HG03196 (cell line): ENCODE measurements around the gene MBOAT7.
"Not testable (repeated sequence)": the region's sequence is repeated elsewhere in the genome, so short reads cannot be mapped to it uniquely, and the experiment has no call there.

Experiments used
- ATAC-seq: cut with Tn5 transposase; IDR thresholded peaks from one replicate; pipeline ENCODE4 v1.9.1; 2021; ENCODE audit not compliant: unreplicated experiment

The MBOAT7 gene

DNA sequence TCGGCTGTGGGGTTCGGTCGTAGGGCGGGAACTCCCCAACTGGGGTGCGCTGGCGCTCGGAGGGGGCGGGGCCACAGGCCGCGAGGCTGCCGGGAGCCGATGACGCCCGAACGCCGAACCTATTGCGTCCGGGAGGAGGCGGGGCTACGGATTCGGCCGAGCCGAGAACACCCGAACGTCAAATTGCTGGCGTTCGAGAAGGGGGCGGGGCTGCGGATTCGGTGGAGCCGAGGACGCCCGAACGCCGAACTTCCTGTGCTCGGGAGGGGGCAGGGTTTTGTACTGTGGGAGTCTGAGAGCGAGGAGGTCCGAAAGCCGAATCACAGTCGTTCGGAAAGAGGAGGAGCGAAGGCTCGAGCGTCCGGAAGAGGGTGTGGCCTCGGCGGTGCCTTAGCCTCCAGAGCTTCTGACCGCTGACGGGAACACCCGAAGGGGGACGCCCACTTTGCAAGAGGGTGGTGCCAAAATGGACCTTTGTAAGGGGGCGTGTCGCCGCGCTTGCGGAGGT, 1.2 kb upstream of the MBOAT7 start:
- peak; percentile 44 for ATAC-seq

DNA sequence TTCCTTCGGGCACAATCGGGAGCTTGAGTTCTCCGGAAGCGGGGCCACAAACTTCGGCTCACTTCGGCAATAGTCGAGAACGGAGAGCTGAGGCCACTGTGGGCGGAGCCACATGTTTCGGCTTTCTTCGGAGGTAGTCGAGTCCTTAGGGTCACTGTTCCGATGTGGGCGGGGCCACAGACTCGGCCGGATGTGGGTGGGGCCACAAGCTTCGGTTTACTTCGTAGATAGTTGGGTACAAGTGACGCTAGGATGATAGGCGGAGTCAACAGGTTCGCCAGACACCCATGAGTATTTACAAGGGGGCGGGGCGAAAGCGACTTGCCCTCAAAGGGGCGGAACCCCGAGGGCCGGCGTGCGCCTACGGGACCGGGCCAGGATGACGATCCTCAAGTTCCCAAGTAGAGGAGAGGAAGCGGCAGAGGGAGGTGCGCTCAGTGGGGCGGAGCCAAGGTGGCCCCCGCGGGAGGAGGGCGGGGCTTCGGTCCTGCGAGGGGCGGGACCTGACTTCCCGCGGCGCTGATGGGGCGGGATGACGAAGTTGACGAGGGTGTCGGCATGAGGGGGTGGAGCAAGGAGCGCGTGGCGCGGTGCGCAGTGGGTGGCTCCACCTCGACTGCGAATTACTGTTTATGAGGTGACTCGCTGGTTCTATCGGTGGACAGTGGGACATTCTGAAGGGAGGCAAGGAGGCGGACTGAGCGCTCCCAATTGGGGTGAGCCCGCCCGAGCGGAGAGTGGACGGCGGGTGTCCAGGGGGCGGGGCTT, 539 bp upstream of the MBOAT7 start:
- peak; percentile 48 for ATAC-seq

DNA sequence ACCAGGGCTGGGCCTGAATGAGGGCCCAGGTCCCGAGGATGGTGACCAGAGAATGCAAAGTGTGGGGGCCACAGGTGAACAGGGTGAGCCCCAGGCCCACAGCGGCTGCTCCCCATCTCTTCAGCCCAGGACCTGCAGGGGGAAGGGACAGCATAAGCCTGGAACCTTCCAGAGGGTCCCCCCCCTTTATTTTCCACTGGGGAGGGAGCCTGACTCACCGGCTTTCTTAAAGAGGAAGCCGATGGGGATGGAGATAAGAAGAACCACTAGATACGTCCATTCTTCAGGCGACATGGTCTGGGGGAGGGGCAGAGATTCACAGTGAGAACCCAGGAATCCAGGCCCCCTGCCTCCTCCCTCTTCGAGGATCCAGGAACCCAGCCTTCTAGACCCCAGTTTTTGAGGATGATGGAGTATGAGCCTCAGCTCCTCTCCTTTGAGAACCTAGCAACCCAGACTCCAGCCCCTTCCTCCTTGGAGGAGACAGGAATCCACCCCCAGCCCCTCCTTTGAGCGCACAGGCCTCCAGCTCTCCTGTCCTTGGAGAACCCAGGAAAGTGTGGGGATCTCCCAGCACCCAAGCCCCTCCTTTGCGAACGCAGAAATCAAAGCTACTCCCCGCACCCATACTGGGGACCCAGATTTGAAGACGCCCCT, 1.0 kb downstream of the MBOAT7 start:
- ATAC-seq = no peak

DNA sequence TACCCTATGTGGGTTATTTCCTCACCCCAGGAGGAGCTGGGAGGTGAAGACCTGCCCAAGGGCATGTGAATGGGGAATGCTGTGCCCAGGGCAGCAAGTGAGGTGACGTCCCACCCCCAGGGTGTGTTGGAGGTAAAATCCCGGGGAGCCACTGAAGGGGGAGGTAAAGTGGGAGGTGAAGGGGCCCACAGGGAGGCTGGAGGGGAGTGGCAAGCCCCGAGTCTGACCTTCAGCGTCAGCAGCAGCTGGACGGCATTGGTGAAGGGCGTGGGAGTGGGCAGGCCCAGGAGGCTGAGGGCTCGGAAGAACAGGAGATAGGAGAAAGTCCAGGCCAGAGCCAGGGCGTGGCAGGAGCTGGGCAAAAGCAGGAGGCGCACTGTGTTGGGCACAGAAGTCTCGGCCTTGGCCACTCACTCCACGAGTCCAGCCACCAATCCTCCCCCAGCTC, 2.4 kb downstream of the MBOAT7 start:
- ATAC-seq = no peak

DNA sequence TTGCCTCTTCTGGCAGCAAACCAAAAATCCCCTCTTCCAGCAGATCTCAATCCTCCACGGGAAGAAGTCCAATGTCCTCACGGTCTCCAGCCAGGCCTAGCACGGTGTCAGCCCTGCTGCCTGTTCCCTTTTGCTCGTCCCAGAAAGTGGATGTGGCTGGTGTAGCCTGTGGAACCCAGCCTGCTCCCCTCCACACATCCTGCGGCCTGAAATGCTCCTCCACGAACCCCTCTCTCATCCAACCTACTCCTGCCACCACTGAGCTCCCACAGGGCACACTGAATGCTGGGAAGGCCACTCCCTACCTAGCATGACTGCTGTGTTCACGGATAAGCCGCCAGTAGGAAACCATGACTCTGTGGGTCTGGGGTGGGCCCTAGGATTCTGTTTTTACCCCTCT, 3.0 kb downstream of the MBOAT7 start:
- ATAC-seq = no peak

DNA sequence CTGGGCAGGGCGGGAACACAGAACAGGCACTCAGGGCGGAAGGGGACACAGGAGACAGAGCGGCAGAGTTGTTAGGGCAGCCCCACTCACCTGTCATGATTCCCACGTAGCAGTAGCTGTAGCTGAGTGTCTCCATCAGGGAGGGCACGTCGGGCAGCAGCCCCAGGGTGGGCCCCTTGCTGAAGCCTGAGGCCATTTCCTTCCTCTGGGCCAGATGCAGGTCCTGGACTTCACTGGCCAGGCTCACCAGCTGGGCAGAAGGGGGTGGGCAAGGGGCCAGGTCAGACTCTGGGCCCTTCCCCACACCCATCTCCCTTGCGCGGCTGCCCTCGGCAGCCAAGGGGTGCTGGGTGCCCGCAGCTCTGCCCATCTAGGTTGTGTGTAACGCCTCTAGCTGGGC, 5.9 kb downstream of the MBOAT7 start:
- ATAC-seq = no peak

DNA sequence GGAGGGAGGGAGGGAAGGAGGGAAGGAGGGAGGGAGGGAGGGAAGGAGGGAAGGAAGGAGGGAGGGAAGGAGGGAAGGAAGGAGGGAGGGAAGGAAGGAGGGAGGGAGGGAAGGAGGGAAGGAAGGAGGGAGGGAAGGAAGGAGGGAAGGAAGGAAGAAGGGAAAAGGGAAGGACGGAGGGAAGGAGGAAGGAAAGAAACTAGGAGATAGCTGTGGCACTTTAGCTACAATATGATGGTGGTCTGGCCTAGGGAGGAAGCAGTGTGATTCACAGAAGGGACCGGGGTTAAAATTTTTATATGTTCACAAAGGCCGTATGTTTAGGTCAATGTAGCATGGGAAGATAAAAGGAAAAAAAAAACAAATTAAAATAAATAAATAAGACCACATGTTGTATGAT, 7.5 kb downstream of the MBOAT7 start:
- ATAC-seq = not testable (repeated sequence)

DNA sequence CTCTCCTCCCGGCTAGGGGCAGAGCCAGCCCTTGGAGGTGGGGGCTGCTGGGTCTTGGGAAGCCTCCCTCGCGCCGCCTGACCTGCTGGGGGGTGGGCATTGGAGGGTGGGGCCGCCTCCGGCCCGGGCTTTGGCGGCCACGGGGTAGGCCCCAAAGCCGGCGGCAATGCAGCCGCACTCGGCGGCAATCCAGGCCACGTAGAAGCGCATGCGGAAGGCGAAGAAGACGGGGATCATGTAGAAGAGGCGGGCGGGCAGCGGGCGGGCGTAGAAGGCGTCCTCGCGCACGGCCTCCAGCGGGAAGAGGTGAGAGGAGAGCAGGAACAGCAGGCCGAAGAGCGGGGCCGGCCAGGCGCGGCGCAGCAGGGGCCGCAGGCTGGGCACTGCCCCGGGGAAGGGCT, 8.7 kb downstream of the MBOAT7 start:
- ATAC-seq = no peak

DNA sequence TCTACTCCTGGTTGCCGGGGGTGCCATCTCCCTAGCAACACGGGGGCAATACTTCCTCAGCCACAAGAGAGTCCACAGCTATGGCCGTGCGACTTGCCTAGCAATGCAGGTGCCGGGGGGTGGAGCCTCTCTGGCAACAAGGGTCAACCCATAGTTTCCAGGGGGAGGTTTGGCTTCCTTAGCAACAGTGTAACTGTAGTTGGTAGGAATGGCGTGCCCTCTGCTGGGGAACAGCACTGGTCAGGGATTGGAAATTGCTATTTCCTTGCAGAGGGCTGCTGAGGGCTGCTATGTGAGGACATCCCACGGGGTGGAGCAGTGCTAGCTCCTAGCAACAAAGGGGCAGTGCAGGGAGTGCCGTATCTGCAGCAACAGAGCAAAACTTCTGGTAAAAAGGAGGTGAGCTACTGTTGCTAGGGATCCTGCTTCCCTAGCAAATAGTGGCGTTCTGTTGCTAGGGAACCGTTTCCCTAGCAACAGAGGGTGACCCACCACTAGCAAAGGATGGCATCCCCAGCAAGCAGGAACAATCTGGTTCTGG, 9.4 kb downstream of the MBOAT7 start:
- ATAC-seq = no peak

DNA sequence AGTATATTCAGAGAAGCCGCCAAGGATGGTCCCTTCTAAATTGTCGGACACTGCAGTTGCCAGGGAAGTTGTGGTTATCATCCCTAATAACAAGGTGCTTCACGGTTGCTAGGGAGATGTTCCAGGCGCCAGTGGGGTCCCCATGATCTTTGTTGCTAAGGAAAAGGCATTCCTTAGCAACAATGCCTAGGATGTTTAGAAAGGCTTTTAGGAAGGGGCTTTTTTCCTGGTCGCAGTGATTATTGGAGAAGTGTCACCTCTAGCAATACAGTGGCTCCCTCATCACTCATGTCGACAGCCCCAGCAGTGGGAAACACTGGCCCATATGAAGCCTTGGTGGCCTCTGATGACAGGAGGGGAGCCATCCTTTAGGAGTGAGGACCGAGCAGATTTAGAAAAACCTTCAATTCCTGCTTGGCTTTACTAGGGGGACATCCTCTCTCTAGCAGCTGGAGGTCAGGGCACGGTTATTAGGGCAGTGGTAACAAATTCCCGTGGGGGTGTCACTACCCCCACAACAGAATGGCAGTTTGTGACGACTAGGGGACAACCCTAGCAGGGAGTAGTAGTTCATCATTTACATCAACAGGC, 10.0 kb downstream of the MBOAT7 start:
- ATAC-seq = no peak

DNA sequence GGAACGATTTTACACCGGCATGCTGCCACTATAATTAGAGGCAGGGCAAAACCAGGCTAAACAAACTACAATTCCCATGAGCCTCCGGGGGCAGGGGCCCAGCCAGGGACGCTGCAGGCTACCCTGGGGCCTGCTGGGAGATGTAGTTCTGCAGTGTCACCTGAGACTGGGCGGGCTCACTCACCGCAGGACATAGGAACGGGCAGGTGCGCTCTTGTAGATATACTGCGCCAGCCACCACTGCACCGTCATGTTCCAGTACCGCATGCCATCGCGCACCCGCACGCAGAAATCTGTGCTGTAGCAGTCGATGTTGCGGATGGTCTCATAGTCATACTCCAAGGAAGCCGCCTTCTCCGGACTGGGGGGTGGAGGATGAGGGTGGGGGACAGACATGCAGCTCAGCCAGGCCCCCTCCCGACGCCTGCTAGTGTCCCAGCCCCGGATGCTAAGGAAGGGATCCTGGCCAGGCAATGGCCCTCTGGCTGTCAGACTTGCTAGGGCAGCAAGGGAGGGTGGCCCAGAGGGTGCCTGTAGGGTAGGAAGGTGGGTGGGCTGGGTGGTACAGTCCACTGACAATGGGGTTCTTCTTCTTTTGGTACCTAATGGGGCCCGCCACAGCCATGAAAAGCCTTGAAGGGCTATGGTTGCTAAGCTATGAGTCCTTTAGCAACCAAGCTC, 10.7 kb downstream of the MBOAT7 start:
- no peak for ATAC-seq

DNA sequence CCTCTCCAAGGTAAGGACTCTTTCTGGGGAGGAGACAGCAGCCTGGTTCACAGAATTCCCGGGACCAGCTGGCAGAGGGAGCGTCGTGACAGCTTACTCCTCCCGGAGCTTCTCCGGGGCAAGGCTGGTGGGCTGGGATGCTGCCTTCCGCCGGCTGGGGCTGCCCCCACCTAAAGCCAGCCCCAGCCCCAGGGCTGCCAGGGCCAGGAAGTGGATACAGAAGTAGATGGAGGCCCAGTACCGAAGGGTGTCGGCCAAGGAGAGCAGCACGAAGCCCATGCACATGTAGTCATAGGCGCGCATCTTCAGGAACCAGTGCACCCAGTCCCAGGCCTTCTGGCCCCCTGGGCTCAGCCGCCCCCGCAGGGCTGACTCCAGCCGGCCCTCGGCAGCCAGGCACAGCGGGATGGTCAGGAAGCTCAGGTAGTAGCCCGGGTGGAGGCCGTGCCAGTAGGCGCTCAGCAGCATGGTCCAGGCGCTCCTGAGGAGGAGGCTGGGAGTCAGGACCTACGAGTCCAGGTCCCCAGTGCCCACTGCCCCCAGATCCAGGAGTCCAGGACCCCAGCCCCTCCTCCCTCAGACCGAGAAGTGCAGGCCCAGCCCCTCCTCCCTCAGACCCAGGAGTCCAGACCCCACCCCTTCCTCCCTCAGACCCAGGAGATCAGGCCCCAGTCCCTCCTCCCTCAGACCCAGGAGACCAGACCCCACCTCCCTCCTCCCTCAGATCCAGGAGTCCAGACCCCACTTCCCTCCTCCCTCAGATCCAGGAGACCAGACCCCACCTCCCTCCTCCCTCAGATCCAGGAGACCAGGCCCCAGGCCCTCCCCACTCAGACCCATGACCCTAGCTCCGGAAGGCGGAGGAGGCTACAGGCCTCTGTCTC, 15.2 kb downstream of the MBOAT7 start:
- ATAC-seq = no peak

DNA sequence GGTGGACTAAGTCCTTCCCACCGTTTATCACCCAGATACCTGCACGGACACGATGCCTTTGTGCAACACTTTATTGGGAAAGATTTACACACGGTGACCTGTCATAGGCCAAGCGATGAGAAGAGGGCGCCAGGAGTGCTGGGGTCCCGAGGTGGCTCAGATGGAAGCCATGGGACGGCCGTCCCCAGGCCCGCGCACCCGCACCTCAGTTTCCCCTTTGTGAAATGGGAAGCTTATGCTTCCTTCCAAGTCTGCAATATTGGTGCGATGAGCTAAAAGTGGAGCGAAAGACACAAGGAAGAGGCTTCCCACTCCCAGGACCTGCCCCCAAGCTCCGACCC, 16.1 kb downstream of the MBOAT7 start:
- no peak for ATAC-seq

DNA sequence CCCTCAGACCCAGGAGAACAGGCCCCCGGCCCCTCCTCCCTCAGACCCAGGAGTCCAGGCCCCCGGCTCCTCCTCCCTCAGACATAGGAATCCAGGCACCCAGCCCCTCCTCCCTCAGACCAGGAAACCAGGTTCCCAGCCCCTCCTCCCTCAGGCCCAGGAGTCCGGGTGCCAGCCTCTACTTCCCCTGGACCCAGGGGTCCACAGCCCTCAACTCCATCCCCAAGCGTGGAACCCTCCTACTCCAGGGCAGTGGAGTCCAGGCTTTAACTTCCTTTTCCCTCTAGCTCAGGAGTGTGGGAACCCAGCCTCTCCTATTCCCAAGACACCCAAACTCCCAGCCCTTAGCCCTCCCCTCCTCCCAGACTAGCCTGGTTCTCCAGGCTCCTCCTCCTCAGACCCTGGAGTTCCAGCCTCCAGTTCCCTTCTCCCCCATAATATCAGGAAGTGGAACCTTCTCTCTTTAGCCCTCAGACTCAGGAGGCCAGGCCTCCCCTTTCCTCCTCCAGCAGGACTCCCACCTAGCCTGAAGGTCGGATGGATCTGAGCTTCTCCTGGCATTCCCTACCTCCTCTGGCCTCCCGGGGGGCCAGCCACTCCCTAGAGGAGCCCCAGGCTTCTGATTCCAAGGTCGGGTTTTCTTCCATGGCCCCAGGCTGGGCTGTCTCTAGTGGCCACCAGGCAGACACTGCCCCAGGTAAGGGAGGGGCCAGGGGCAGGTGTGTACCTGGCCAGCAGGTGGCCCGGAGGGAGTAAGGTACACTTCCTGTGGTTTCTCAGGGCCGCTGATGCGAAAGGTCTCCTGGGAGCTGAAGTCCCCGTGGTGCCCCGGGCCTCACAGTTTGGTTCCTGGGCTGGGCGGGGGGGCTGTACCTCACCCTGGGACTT, 16.7 kb downstream of the MBOAT7 start, which contains the start of gene TMC4:
Gene TMC4, minus strand, starts transcription at position 690 of the 888 bp plus-strand sequence. Its CDS starts 43 bp downstream, at position 647.
- ATAC-seq = no peak

DNA sequence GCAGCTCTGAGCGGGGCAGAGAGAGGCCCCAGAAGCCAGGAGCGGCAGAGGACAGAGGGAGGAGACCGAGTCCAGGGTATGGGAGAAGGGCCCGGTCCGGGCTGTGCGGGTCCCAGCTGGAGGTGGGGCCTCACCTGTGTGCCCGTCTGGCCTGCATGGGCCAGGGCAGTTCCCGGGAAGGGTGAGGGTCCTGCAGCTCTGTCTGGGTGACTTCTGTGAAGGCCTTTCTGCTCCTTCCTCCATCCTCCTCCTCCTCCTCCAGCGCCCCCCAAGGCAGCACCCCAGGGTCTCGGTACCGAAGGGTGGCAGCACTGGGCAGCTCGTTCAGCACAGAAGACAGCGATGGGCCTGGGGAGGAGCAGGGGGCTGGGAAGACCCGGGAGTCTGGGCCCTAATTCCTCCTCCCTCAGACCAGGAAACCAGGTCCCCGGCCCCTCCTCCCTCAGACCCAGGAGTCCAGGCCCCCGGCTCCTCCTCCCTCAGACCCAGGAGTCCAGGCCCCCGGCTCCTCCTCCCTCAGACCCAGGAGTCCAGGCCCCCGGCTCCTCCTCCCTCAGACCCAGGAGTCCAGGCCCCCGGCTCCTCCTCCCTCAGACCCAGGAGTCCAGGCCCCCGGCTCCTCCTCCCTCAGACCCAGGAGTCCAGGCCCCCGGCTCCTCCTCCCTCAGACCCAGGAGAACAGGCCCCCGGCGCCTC, 17.5 kb downstream of the MBOAT7 start:
- not testable (repeated sequence) for ATAC-seq

DNA sequence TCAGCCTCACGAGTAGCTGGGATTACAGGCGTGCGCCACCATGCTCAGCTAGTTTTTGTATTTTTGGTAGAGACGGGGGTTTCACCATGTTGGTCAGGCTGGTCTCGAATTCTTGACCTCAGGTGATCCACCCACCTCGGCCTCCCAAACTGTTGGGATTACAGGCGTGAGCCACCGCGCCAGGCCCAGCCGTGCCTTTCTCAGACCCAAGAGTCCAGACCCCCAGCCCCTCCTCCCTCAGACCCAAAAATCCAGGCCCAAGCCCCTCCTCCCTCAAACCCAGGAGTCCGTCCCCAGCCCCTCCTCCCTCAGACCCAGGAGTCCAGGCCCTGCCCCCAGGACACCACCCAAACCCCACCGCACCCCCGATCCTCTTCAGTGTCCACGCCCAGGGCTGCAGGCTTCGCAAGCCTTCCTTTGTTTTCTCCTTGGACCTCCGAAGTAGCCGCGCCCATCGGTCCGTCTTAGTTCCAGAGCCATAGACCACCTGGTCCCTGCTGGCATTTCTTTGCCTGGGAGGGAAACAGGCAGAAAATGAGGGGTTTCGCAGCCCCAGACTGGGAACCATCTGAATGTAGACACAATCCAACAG, 20.1 kb downstream of the MBOAT7 start:
- ATAC-seq = no peak

DNA sequence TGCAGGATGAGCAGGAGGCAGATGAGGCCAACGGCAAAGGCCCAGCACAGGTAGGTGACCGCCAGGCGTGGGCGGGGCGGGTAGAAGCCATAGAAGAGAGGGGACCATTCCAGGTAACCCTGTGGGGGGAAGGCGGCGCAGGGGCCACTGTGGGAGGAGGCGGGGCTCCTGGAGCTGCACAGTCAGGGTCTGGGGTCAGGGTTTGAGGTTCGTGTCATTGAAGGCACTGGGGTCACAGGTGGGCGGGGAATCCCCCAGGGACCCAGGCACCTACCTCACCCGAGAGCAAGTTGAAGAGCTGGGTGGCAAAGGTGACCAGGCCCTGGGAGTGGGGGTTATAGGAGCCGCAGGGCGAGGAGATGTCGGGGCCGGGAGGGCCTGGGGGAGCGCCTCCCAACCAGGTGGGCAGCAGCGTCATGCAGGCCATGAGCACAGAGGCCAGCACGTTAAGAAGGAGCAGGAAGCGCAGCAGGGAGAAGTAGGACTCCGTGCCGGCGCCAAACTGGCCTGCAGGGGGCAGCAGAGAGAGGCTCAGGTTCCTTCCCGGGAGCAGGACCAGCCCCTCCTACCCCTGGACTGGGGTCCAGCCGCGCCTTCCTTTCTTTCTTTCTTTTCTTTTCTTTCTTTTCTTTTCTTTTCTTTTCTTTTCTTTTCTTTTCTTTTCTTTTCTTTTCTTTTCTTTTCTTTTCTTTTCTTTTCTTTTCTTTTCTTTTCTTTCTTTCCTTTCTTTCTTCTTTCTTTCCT, 21.0 kb downstream of the MBOAT7 start:
- no peak for ATAC-seq

DNA sequence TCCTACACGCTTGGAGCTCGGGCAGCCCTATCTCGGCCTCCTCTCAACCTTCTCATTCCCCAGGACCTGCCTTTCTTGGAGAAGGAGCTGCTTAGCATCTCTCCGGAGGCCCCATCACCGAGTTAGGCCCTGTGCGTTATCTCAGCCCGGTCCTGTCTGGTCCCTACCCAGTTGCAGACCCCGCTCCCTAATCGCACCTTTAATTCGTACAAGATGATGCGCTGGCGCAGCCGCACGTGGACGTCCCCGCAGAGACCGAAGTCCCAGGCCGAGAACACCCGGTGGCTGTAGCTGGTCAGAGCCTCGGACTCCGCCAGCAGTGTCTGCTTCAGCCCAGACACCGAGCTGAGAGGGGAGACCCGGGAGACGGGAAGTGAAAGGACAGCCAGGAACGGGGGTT, 24.2 kb downstream of the MBOAT7 start:
- ATAC-seq = no peak
